ENCODE results near the gene JAG2.

DNA sequence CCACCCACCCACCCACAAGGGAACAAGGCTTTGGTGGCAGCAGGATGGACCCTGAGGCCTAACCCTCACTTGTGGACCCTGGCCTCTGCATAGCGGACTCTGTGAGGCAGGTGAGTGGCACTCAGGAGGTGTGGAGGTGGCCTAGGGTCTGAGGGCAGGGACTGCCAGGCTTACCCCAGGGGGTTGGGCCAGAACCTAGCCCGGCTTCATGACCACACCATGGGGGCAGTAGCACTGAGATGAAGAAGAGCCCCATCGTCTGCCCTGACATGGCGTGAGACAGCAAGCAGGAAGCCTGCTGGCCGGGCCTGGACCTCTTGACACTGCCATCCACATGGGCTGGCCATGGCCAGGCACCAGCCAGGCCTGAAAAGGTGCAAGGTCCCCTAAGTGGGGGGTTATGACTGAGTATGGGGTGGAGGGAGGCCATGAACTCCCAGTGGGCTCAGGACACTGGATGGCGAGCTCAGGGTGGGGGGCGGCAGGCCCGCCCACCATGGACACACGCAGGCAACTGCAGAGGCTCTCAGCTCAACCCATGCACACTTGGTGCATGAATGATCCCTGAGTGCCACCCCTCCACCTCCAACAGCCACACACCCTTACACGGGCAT, 29.3 kb downstream of the JAG2 start:
- TF ChIP-seq GATA3 (IDR thresholded peaks at IDR 0.05; ENCODE audit: low read depth, low read length) (no peak), GATA2 (IDR thresholded peaks at IDR 0.05; ENCODE audit: low read depth, low read length) (no peak)
